ENCODE measurements around the gene PGGHG.

DNA sequence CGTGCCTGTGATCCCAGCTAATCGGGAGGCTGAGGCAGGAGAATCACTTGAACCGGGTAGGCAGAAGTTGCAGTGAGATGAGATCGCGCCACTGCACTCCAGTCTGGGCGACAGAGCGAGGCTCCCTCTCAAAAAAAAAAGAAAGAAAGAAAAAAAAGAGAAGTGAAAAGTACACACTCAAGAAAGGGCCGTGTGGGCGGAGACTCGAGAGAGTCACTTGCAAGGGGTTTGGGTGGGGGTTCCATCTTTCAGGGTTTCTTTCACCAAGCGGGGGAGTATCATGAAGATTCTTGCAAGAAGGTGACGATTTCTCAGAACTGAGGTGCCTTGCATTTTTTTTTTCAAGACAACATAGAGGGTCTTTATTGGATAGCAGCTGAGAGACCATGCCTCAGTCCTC lies 14.4 kb downstream of the PGGHG start:
- no peak for TF ChIP-seq POLR2A (IDR thresholded peaks at IDR 0.05)
- TF ChIP-seq, protein P1, sequence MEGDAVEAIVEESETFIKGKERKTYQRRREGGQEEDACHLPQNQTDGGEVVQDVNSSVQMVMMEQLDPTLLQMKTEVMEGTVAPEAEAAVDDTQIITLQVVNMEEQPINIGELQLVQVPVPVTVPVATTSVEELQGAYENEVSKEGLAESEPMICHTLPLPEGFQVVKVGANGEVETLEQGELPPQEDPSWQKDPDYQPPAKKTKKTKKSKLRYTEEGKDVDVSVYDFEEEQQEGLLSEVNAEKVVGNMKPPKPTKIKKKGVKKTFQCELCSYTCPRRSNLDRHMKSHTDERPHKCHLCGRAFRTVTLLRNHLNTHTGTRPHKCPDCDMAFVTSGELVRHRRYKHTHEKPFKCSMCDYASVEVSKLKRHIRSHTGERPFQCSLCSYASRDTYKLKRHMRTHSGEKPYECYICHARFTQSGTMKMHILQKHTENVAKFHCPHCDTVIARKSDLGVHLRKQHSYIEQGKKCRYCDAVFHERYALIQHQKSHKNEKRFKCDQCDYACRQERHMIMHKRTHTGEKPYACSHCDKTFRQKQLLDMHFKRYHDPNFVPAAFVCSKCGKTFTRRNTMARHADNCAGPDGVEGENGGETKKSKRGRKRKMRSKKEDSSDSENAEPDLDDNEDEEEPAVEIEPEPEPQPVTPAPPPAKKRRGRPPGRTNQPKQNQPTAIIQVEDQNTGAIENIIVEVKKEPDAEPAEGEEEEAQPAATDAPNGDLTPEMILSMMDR (IDR thresholded peaks at IDR 0.05) = no peak
